ENCODE results near the gene ERI3.

ERI3 gene, protein sequence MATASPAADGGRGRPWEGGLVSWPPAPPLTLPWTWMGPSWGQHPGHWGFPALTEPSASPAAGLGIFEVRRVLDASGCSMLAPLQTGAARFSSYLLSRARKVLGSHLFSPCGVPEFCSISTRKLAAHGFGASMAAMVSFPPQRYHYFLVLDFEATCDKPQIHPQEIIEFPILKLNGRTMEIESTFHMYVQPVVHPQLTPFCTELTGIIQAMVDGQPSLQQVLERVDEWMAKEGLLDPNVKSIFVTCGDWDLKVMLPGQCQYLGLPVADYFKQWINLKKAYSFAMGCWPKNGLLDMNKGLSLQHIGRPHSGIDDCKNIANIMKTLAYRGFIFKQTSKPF

DNA sequence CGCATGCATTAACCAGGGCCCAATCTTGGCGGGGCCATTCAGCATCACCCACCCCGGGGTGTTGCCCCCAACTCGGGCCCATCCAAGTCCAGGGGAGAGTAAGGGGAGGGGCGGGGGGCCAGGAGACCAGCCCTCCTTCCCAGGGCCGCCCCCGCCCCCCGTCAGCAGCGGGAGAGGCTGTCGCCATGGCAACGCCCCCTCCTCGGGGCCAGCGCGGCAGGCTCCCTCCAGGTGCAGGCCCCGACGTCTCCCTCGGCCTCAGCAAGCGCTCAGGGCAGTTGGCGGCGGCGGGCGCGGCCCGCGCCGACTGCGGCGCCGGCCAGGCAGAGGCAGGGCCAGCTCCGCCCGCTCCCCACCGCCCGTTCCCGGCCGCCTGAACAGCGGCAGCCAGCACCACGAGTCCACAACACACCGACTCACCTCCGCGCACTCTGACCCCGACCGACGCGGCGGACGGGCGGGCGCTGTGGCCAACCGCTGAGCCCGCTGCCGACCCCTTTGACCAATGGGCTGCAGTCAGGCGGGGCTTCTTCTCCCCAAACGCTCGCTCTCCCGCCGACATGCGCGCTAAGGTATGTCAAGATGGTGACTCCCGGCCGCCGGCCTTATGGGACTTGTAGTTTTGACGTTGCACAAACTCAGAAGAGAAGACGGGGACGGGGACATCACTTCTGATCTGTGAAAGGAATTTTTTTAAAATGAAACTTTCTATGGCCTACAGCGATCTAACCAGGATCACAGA is at the start of gene ERI3:
Gene ERI3 (minus strand): TSS at position 418 of the 742 bp plus-strand sequence. CDS start 231 bp downstream, at position 187.
- TF ChIP-seq, protein P1, sequence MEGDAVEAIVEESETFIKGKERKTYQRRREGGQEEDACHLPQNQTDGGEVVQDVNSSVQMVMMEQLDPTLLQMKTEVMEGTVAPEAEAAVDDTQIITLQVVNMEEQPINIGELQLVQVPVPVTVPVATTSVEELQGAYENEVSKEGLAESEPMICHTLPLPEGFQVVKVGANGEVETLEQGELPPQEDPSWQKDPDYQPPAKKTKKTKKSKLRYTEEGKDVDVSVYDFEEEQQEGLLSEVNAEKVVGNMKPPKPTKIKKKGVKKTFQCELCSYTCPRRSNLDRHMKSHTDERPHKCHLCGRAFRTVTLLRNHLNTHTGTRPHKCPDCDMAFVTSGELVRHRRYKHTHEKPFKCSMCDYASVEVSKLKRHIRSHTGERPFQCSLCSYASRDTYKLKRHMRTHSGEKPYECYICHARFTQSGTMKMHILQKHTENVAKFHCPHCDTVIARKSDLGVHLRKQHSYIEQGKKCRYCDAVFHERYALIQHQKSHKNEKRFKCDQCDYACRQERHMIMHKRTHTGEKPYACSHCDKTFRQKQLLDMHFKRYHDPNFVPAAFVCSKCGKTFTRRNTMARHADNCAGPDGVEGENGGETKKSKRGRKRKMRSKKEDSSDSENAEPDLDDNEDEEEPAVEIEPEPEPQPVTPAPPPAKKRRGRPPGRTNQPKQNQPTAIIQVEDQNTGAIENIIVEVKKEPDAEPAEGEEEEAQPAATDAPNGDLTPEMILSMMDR (IDR thresholded peaks at IDR 0.05; ENCODE audit: extremely low read depth, missing control alignments), result no peak
- peak; percentile 99 for DNase-seq (ENCODE audit: low spot score)

DNA sequence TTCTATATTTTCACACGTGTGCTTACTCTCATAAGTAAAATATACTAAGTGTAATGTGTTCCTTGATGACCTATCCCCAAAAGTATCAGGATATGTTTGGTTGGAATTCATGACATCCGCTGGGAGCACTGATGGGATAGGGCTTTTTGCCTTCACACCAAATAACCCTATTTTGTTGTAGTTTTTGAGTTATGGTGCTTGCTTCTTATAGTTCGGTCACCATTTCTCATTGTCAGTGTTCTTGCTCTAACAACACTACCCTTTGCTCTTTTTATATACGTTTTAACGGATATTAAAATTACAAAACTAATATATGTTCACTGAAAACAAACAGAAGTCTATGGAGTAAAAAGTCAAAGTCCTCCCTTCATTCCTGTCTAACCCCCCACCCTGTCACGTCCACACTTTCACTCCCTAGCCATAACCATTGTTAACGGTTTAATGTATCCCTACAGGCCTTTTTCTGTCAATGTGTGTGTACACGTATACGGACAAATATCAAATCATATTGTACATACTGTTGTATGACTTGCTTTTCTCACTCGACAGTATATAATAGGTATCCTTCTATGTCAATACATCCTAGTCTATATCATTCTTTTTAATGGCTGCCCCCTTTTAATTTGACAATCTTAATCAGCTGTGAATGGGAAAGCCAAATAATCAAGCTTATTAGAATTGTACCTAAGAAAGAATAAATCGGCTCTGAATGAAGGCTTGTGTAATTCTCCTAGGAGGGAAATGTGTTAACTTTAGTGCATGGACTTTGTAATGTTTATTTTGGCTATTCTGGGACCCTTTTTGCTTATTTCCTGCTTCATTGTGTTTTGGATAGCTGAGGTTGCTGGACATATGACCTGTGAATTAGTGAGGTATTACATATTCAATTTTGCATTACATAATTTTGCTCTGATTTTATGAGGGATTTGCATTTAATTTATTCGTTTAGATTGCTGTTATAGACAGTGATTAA is 46.5 kb upstream of the ERI3 start:
- TF ChIP-seq, protein P1 (IDR thresholded peaks at IDR 0.05; ENCODE audit: extremely low read depth, missing control alignments), result no peak
- no peak for DNase-seq (ENCODE audit: low spot score)

DNA sequence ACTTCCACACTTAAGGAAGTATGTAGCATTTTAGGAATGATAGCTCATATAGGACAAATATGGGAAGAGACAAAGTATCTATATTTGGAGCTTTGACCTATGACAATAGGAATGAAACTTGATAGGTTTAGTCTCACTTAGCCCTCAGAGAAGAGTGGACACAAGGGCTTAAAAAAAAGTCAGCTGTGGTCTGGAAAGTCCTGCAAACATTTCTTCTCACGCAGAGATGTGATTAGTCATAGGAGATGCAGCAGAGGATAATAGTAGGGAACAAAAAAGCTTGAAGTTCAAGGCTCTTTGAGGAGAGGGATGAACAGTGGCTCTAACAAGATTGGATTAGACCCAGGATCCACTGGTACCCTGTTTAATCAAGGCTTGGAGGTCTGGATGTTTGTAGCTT is 35.2 kb upstream of the ERI3 start:
- TF ChIP-seq, protein P1 (IDR thresholded peaks at IDR 0.05; ENCODE audit: extremely low read depth, missing control alignments), result no peak
- no peak for DNase-seq (ENCODE audit: low spot score)

DNA sequence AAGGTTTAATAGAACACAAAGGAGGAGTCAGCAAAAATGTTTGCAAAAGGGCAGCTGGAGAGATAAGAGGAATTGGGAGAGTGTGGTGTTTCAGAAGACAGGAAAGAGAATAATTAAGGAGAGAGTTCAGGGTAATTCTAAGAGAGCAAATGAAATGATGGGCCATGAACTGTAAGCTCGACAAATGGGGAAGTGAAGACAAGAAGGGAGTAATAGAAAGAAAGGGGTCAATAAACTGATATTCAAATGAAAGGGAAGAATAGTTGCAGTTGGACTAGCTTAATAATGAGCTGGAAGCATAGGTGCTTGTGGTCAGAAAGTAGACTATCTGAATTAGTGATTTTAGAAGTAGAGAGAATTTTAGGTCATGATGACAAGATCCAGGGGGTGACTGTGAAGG is 34.4 kb upstream of the ERI3 start:
- TF ChIP-seq, protein P1 (IDR thresholded peaks at IDR 0.05; ENCODE audit: extremely low read depth, missing control alignments), result no peak
- no peak for DNase-seq (ENCODE audit: low spot score)

DNA sequence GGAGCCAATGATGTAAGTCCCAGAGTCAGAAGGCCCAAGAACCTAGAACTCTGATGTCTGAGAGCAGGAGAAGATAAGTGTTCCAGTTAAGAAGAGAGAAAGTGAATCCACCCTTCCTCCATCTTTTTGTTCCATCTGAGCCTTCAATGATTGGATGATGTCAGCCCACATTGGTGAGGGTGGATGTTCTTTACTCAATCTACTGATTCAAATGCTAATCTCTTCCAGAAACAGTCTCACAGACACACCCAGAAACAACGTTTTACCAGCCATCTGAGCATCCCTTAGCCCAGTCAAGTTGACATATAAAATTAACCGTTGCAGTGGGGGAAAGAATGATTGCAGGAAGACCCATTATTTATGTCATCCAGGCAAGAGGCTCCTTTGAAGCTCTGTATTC is 33.5 kb upstream of the ERI3 start:
- TF ChIP-seq, protein P1 (IDR thresholded peaks at IDR 0.05; ENCODE audit: extremely low read depth, missing control alignments), result no peak
- DNase-seq (ENCODE audit: low spot score), result no peak

DNA sequence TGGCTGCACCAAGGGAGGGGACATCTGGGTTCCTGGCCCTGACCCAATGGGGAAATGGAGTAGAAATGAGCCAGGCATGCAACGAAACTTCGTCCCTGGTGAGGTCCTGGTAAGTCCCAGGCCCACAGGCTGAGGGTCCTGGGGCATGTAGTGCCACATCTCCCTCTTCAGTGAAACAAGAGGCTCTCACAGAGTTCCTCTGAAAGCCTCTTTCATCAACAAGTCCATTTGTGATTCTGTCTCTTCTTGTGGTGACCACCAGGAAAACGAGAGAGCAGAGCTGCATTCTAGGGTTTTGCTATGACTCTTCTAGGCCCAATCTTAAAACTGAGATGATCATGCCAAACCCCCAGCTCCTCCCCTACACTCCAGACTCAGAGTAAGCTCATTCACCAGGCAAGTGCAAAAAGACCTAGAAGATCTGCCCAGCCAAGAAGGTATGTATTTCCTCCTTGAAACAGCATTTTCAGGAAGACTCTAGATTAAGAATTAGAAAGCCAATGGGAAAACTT is 25.7 kb upstream of the ERI3 start:
- no peak for DNase-seq (ENCODE audit: low spot score)
- TF ChIP-seq, protein P1 (IDR thresholded peaks at IDR 0.05; ENCODE audit: extremely low read depth, missing control alignments), result no peak
